ENCODE data around the gene ISLR. TPM values are rescaled to one million over a fixed set of nuclear protein-coding genes. Genes with fewer than 3 reads are reported as not detected.

Gene ISLR
- total and polyA plus RNA-seq, 2 experiments from 2014 or later: 0.55 TPM; not detected in 1

- H3K27ac Mint-ChIP-seq: no peak overlapping the region
- peaks cover 47% of the 10 kb centered on the region for H3K4me1 ChIP-seq (ENCODE audit: insufficient read depth)
Observed at GRCh38 chr15:74225928-74226327, 52.4 kb downstream of the ISLR start.

More at GRCh38 chr15:74225928-74226327, 52.4 kb downstream of the ISLR start:
- Mint-ChIP-seq H3K4me3 (no peak overlapping the region), H3K36me3 (ENCODE audit: low read depth) (no peaks in the 10 kb centered on the region), H3K27me3 (ENCODE audit: insufficient read depth, low read depth, poor library complexity) (peaks cover 73% of the 10 kb centered on the region), H3K4me1 (peaks cover 52% of the 10 kb centered on the region), H3K9me3 (no peaks in the 10 kb centered on the region; the same call in 2 of the 3 replicates)
- DNase-seq (ENCODE audit: low spot score) (no peak), ATAC-seq (no peak)
- Histone ChIP-seq H3K27me3 (ENCODE audit: insufficient read depth) (peaks cover 80% of the 10 kb centered on the region), H3K4me2 (no peak overlapping the region), H3K9me2 (ENCODE audit: insufficient read depth) (no peaks in the 10 kb centered on the region), H3K36me3 (ENCODE audit: insufficient read depth) (no peaks in the 10 kb centered on the region), H2AFZ (no peak overlapping the region), H3K79me2 (replicated peaks; ENCODE audit: insufficient read depth) (no peaks in the 10 kb centered on the region), H3K27ac (ENCODE audit: low read depth) (no peak overlapping the region), H4K20me1 (replicated peaks; ENCODE audit: insufficient read depth) (no peaks in the 10 kb centered on the region), H3F3A (replicated peaks; ENCODE audit: low read depth) (no peaks in the 10 kb centered on the region), H3K4me3 (no peak overlapping the region)
- TF ChIP-seq, protein P1, sequence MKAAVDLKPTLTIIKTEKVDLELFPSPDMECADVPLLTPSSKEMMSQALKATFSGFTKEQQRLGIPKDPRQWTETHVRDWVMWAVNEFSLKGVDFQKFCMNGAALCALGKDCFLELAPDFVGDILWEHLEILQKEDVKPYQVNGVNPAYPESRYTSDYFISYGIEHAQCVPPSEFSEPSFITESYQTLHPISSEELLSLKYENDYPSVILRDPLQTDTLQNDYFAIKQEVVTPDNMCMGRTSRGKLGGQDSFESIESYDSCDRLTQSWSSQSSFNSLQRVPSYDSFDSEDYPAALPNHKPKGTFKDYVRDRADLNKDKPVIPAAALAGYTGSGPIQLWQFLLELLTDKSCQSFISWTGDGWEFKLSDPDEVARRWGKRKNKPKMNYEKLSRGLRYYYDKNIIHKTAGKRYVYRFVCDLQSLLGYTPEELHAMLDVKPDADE (IDR thresholded peaks at IDR 0.05): no peak
- TF ChIP-seq EZH2 (IDR thresholded peaks at IDR 0.05; ENCODE audit: low read depth, unreplicated experiment) (no peak), ZNF331 (CRISPR knock-in tag; IDR thresholded peaks at IDR 0.05; ENCODE audit: low read depth) (no peak), NANOG (IDR thresholded peaks at IDR 0.05; ENCODE audit: borderline replicate concordance) (no peak), CREB1 (CRISPR knock-in tag; IDR thresholded peaks at IDR 0.05; ENCODE audit: low read depth) (no peak), EZH2phosphoT487 (IDR thresholded peaks at IDR 0.05; ENCODE audit: unreplicated experiment) (no peak), REST (IDR thresholded peaks at IDR 0.05; ENCODE audit: unreplicated experiment) (no peak), POLR2AphosphoS5 (IDR thresholded peaks at IDR 0.05; ENCODE audit: low read depth) (no peak), ZNF114 (CRISPR knock-in tag; IDR thresholded peaks at IDR 0.05) (no peak), STAT1 (IDR thresholded peaks at IDR 0.05; ENCODE audit: unreplicated experiment) (no peak), JUNB (IDR thresholded peaks at IDR 0.05; ENCODE audit: unreplicated experiment) (no peak), CTCF (conservative IDR thresholded peaks at IDR 0.05; ENCODE audit: low read depth in 2 of 2) (no peak)
- TF ChIP-seq, protein P2, sequence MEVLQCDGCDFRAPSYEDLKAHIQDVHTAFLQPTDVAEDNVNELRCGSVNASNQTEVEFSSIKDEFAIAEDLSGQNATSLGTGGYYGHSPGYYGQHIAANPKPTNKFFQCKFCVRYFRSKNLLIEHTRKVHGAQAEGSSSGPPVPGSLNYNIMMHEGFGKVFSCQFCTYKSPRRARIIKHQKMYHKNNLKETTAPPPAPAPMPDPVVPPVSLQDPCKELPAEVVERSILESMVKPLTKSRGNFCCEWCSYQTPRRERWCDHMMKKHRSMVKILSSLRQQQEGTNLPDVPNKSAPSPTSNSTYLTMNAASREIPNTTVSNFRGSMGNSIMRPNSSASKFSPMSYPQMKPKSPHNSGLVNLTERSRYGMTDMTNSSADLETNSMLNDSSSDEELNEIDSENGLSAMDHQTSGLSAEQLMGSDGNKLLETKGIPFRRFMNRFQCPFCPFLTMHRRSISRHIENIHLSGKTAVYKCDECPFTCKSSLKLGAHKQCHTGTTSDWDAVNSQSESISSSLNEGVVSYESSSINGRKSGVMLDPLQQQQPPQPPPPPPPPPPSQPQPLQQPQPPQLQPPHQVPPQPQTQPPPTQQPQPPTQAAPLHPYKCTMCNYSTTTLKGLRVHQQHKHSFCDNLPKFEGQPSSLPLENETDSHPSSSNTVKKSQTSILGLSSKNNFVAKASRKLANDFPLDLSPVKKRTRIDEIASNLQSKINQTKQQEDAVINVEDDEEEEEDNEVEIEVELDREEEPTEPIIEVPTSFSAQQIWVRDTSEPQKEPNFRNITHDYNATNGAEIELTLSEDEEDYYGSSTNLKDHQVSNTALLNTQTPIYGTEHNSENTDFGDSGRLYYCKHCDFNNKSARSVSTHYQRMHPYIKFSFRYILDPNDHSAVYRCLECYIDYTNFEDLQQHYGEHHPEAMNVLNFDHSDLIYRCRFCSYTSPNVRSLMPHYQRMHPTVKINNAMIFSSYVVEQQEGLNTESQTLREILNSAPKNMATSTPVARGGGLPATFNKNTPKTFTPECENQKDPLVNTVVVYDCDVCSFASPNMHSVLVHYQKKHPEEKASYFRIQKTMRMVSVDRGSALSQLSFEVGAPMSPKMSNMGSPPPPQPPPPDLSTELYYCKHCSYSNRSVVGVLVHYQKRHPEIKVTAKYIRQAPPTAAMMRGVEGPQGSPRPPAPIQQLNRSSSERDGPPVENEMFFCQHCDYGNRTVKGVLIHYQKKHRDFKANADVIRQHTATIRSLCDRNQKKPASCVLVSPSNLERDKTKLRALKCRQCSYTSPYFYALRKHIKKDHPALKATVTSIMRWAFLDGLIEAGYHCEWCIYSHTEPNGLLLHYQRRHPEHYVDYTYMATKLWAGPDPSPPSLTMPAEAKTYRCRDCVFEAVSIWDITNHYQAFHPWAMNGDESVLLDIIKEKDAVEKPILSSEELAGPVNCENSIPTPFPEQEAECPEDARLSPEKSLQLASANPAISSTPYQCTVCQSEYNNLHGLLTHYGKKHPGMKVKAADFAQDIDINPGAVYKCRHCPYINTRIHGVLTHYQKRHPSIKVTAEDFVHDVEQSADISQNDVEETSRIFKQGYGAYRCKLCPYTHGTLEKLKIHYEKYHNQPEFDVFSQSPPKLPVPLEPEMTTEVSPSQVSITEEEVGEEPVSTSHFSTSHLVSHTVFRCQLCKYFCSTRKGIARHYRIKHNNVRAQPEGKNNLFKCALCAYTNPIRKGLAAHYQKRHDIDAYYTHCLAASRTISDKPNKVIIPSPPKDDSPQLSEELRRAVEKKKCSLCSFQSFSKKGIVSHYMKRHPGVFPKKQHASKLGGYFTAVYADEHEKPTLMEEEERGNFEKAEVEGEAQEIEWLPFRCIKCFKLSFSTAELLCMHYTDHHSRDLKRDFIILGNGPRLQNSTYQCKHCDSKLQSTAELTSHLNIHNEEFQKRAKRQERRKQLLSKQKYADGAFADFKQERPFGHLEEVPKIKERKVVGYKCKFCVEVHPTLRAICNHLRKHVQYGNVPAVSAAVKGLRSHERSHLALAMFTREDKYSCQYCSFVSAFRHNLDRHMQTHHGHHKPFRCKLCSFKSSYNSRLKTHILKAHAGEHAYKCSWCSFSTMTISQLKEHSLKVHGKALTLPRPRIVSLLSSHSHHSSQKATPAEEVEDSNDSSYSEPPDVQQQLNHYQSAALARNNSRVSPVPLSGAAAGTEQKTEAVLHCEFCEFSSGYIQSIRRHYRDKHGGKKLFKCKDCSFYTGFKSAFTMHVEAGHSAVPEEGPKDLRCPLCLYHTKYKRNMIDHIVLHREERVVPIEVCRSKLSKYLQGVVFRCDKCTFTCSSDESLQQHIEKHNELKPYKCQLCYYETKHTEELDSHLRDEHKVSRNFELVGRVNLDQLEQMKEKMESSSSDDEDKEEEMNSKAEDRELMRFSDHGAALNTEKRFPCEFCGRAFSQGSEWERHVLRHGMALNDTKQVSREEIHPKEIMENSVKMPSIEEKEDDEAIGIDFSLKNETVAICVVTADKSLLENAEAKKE (CRISPR knock-in tag; IDR thresholded peaks at IDR 0.05): no peak

Measured in GM23338 (cell line).